Parathyroid adenoma (tissue), 2 donors: Measurements from ENCODE around the gene TRMT44.
"Not testable (repeated sequence)": the region's sequence is repeated elsewhere in the genome, so short reads cannot be mapped to it uniquely, and the experiment has no call there.

Experiments
- H2AFZ ChIP-seq: fragments of 300-600 bp; sonication (generic); one replicate; pipeline ENCODE4 v1.7.0; 2017; ENCODE audit warnings: antibody characterized with exemption, mild to moderate bottlenecking
- H3K27ac ChIP-seq: fragments of 300-600 bp; sonication (generic); one replicate; pipeline ENCODE4 v1.7.0; 2017
- H3K27me3 ChIP-seq: fragments of 300-600 bp; sonication (generic); one replicate; pipeline ENCODE4 v1.7.0; 2017; ENCODE audit warnings: low read length; ENCODE audit not compliant: control insufficient read depth, insufficient read depth
- H3K36me3 ChIP-seq: fragments of 300-600 bp; sonication (generic); one replicate; pipeline ENCODE4 v1.7.0; 2017; ENCODE audit warnings: low read length; ENCODE audit not compliant: control insufficient read depth, insufficient read depth
- H3K4me1 ChIP-seq: fragments of 300-600 bp; sonication (generic); one replicate; pipeline ENCODE4 v1.7.0; 2017; ENCODE audit warnings: control low read depth
- H3K4me2 ChIP-seq: fragments of 300-600 bp; sonication (generic); one replicate; pipeline ENCODE4 v1.7.0; 2017; ENCODE audit warnings: low read length
- H3K4me3 ChIP-seq: fragments of 300-600 bp; sonication (generic); one replicate; pipeline ENCODE4 v1.7.0; 2017; ENCODE audit warnings: low read depth, low read length
- H3K79me2 ChIP-seq: fragments of 300-600 bp; sonication (generic); one replicate; pipeline ENCODE4 v1.7.0; 2017; ENCODE audit warnings: control low read depth
- H3K9ac ChIP-seq: fragments of 300-600 bp; sonication (generic); one replicate; pipeline ENCODE4 v1.7.0; 2017; ENCODE audit warnings: mild to moderate bottlenecking
- H3K9me3 ChIP-seq: fragments of 300-600 bp; sonication (generic); one replicate; pipeline ENCODE4 v1.7.0; 2017; ENCODE audit warnings: low read length; ENCODE audit not compliant: control insufficient read depth
- TF ChIP-seq, protein P1 (sequence below): fragments of 300-600 bp; sonication (generic); IDR thresholded peaks from one replicate; pipeline ENCODE4 v1.7.0; 2017; ENCODE audit warnings: antibody characterized with exemption, mild to moderate bottlenecking
- donor health status: primary hyperparathyroidism.

TRMT44 gene

GRCh38 chr4:8412288-8412687 lies 28.3 kb upstream of the TRMT44 start:
- no peaks in the 10 kb centered on the region for H3K79me2 ChIP-seq
- no peaks in the 10 kb centered on the region for H3K9me3 ChIP-seq
- H3K9ac ChIP-seq: no peak overlapping the region
- no peak overlapping the region for H3K4me3 ChIP-seq
- TF ChIP-seq, protein P1, sequence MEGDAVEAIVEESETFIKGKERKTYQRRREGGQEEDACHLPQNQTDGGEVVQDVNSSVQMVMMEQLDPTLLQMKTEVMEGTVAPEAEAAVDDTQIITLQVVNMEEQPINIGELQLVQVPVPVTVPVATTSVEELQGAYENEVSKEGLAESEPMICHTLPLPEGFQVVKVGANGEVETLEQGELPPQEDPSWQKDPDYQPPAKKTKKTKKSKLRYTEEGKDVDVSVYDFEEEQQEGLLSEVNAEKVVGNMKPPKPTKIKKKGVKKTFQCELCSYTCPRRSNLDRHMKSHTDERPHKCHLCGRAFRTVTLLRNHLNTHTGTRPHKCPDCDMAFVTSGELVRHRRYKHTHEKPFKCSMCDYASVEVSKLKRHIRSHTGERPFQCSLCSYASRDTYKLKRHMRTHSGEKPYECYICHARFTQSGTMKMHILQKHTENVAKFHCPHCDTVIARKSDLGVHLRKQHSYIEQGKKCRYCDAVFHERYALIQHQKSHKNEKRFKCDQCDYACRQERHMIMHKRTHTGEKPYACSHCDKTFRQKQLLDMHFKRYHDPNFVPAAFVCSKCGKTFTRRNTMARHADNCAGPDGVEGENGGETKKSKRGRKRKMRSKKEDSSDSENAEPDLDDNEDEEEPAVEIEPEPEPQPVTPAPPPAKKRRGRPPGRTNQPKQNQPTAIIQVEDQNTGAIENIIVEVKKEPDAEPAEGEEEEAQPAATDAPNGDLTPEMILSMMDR: no peak
- H3K4me2 ChIP-seq: no peak overlapping the region
- H3K27me3 ChIP-seq: no peaks in the 10 kb centered on the region
- H2AFZ ChIP-seq: no peak overlapping the region
- no peaks in the 10 kb centered on the region for H3K36me3 ChIP-seq
- no peaks in the 10 kb centered on the region for H3K4me1 ChIP-seq
- H3K27ac ChIP-seq: no peak overlapping the region

- Histone ChIP-seq H3K36me3 (no peaks in the 10 kb centered on the region), H3K27ac (no peak overlapping the region), H3K9me3 (no peaks in the 10 kb centered on the region), H3K4me2 (no peak overlapping the region), H3K79me2 (no peaks in the 10 kb centered on the region), H2AFZ (no peak overlapping the region), H3K4me3 (no peak overlapping the region), H3K27me3 (no peaks in the 10 kb centered on the region), H3K4me1 (no peaks in the 10 kb centered on the region), H3K9ac (no peak overlapping the region)
- TF ChIP-seq, protein P1: no peak
Observed at GRCh38 chr4:8414377-8414776, 26.2 kb upstream of the TRMT44 start.

- H3K9me3 ChIP-seq: no peaks in the 10 kb centered on the region
- H3K36me3 ChIP-seq: no peaks in the 10 kb centered on the region
- H3K27me3 ChIP-seq: no peaks in the 10 kb centered on the region
- no peaks in the 10 kb centered on the region for H3K4me1 ChIP-seq
- no peak overlapping the region for H3K9ac ChIP-seq
- H2AFZ ChIP-seq: no peak overlapping the region
- no peak overlapping the region for H3K4me3 ChIP-seq
- TF ChIP-seq, protein P1: no peak
- H3K79me2 ChIP-seq: no peaks in the 10 kb centered on the region
- no peak overlapping the region for H3K27ac ChIP-seq
- H3K4me2 ChIP-seq: no peak overlapping the region
Observed at GRCh38 chr4:8417071-8417614, 23.4 kb upstream of the TRMT44 start.

- TF ChIP-seq, protein P1: no peak
Observed at GRCh38 chr4:8419222-8420041, 21.1 kb upstream of the TRMT44 start.

DNA sequence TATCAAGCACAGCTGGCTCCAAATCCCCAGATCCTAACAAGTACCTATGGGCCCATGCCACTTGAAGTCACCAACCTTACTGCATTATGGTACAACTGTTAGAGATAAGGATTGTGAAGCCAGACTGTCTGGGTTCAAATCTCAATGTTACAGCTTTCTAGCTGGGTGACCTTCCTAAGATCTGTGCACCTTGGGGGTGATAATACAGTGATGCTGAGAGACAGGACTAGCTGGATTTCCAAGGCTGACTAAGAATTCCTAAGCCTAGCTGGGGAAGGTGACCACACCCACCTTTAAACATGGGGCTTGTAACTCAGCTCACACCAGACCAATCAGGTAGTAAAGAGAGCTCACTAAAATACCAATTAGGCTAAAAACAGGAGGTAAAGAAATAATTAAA lies 20.4 kb upstream of the TRMT44 start:
- H2AFZ ChIP-seq, H3K9ac ChIP-seq, H3K27ac ChIP-seq, H3K27me3 ChIP-seq, H3K4me3 ChIP-seq, H3K36me3 ChIP-seq, H3K9me3 ChIP-seq, H3K4me1 ChIP-seq, H3K4me2 ChIP-seq, H3K79me2 ChIP-seq: not testable (repeated sequence)

More at GRCh38 chr4:8419222-8420041, 21.1 kb upstream of the TRMT44 start:
- Histone ChIP-seq H3K27ac (no peak overlapping the region), H3K9me3 (no peaks in the 10 kb centered on the region), H3K79me2 (no peaks in the 10 kb centered on the region), H3K36me3 (no peaks in the 10 kb centered on the region), H3K4me3 (no peak overlapping the region), H2AFZ (no peak overlapping the region), H3K9ac (no peak overlapping the region), H3K4me2 (no peak overlapping the region), H3K4me1 (no peaks in the 10 kb centered on the region), H3K27me3 (no peaks in the 10 kb centered on the region)
